T-helper 22 cell (primary cell): ENCODE results near the gene MYCBPAP.

Source experiments
- DNase-seq: peaks from one replicate; pipeline ENCODE4 v3.0.0-alpha.2; 2020; ENCODE audit warnings: low read depth

MYCBPAP gene

GRCh38 chr17:50576864-50577263 lies 68.6 kb downstream of the MYCBPAP start:
- DNase-seq = no peak

GRCh38 chr17:50577451-50577954 lies 69.3 kb downstream of the MYCBPAP start:
- no peak for DNase-seq

- no peak for DNase-seq
These were observed 69.9 kb downstream of the MYCBPAP start for GRCh38 chr17:50578173-50578572.

DNA sequence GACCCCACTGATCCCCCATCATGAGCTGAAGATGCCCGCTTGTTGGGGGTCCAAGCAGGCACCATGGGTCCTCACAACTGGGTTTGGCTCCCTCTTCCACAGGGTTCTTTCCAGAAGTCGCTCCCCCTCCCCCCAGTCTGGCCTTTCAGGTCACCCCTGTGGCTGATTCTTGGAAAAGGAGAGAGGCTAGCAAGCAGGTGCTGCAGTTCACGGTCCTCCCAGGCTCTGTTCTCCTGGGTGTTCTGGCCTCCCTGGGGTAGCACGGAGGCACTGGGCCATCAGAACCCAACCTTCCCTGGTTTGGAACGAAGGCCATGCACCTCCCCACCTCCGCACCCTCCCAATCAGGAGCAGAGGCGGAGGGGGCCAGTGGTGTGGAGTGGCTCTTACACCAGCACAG lies 71.2 kb downstream of the MYCBPAP start:
- DNase-seq = no peak

- no peak for DNase-seq
These were observed 72.4 kb downstream of the MYCBPAP start for GRCh38 chr17:50580646-50581045.
